ENCODE measurements around the gene PLEKHG5.

- no peak for TF ChIP-seq EP300 (IDR thresholded peaks at IDR 0.05; ENCODE audit: low read depth)
- TF ChIP-seq CTCF (IDR thresholded peaks at IDR 0.05) = no peak
- TF ChIP-seq POLR2A (IDR thresholded peaks at IDR 0.05) = no peak
- no peak for TF ChIP-seq POLR2AphosphoS5 (IDR thresholded peaks at IDR 0.05)
Measured at GRCh38 chr1:6446665-6447015, 44.8 kb downstream of the PLEKHG5 start.

Measured in transverse colon (tissue), 4 donors.